ENCODE data around the gene AGO1. TPM values are rescaled to one million over a fixed set of nuclear protein-coding genes. Genes with fewer than 3 reads are reported as not detected.

AGO1 gene
- total RNA-seq, 3 donors from 2014 or later, result 22.3 to 26.1 (median 23.4) TPM

GRCh38 chr1:35850716-35851115, 32.3 kb upstream of the AGO1 start:
- TF ChIP-seq POLR2AphosphoS5 (IDR thresholded peaks at IDR 0.05) (no peak), POLR2A (IDR thresholded peaks at IDR 0.05) (no peak)
- no peaks in the 10 kb centered on the region for H3K9me3 ChIP-seq
- intact Hi-C loops (cut with DNase I; ENCODE audit: low total_unique reads), result no loop called here
- H3K36me3 ChIP-seq, result no peaks in the 10 kb centered on the region
- H3K27me3 ChIP-seq, result no peaks in the 10 kb centered on the region
- peaks cover 0 to 4% of the 10 kb centered on the region in 2 donors for H3K4me1 ChIP-seq
- no peak overlapping the region for H3K4me3 ChIP-seq
- H3K27ac ChIP-seq, result peak overlapping the region in 1 of 2 donors; percentile 54
- no peak for DNase-seq (ENCODE audit: low spot score in 2 of 2)

DNA sequence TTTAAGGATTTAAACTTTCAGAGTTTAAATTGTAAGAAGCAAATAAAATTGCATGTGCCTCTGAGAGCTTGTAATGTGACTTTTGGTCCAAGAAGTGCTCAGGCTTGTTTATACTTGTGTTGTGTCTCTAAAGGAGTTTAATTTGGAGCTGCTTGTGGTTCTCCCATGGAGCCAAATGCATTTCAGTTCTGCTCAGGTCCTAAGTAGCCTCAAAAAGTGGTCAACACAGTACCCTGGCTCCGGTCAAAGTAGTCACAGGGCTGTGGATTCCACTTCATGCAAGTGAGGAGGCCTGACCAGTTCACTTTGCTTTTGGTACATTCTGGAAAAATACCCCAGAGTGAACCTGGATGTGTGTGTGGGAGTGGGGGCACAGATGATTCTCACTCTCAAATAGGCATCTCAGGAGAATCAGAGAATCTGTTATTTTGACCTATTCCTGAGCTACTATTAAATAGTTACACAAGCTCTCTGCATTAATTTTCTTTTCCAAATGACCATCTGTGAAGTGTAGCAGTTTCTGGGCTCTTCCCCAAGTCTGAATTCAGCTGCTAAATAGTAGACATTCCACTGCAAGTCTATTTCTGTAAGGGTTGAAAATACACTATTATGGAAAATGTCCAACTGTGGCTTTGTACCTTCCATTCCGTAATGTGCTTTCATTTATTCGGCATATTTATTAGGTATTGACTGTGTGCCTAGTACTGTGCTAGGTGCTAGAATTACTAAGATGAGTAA, 31.7 kb upstream of the AGO1 start:
- H3K9me3 ChIP-seq, result no peaks in the 10 kb centered on the region
- H3K27me3 ChIP-seq, result no peaks in the 10 kb centered on the region
- peak overlapping the region; percentile 56 to 61 for H3K27ac ChIP-seq
- H3K4me3 ChIP-seq, result no peak overlapping the region
- no peaks in the 10 kb centered on the region for H3K4me1 ChIP-seq
- H3K36me3 ChIP-seq, result no peaks in the 10 kb centered on the region
- no peak for DNase-seq (ENCODE audit: low spot score in 2 of 2)
- no peak for TF ChIP-seq POLR2A (IDR thresholded peaks at IDR 0.05)
- no peak for TF ChIP-seq POLR2AphosphoS5 (IDR thresholded peaks at IDR 0.05)
- TF ChIP-seq, protein P1, sequence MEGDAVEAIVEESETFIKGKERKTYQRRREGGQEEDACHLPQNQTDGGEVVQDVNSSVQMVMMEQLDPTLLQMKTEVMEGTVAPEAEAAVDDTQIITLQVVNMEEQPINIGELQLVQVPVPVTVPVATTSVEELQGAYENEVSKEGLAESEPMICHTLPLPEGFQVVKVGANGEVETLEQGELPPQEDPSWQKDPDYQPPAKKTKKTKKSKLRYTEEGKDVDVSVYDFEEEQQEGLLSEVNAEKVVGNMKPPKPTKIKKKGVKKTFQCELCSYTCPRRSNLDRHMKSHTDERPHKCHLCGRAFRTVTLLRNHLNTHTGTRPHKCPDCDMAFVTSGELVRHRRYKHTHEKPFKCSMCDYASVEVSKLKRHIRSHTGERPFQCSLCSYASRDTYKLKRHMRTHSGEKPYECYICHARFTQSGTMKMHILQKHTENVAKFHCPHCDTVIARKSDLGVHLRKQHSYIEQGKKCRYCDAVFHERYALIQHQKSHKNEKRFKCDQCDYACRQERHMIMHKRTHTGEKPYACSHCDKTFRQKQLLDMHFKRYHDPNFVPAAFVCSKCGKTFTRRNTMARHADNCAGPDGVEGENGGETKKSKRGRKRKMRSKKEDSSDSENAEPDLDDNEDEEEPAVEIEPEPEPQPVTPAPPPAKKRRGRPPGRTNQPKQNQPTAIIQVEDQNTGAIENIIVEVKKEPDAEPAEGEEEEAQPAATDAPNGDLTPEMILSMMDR (IDR thresholded peaks at IDR 0.05), result no peak
- intact Hi-C loops (cut with DNase I; ENCODE audit: low total_unique reads), result no loop called here

DNA sequence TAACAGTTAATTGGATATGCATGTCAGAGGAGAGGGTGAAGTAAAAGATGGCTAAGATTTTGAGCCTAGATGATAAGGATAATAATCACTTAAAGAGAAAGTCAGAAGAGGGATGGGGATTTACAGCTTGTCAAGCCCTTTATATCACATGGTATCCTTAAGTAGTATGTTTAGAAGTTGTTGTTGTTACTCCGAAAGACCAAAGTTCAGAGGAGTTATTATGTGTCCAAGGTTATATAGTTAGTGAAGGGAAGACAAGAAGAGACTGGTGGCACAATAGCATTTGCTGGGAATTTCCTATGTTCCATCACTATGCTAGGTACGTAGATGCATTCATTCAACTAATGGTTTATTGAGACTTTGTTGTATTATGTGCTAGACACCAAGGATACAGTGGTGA, 30.8 kb upstream of the AGO1 start:
- TF ChIP-seq POLR2AphosphoS5 (IDR thresholded peaks at IDR 0.05) (no peak), POLR2A (IDR thresholded peaks at IDR 0.05) (no peak)
- TF ChIP-seq, protein P1 (IDR thresholded peaks at IDR 0.05), result no peak
- DNase-seq (ENCODE audit: low spot score in 2 of 2), result no peak
- Histone ChIP-seq H3K36me3 (no peaks in the 10 kb centered on the region), H3K27me3 (no peaks in the 10 kb centered on the region), H3K4me1 (no peaks in the 10 kb centered on the region), H3K9me3 (no peaks in the 10 kb centered on the region), H3K4me3 (no peak overlapping the region), H3K27ac (peak overlapping the region; percentile 56 to 61)
- intact Hi-C loops (cut with DNase I; ENCODE audit: low total_unique reads), result no loop called here

DNA sequence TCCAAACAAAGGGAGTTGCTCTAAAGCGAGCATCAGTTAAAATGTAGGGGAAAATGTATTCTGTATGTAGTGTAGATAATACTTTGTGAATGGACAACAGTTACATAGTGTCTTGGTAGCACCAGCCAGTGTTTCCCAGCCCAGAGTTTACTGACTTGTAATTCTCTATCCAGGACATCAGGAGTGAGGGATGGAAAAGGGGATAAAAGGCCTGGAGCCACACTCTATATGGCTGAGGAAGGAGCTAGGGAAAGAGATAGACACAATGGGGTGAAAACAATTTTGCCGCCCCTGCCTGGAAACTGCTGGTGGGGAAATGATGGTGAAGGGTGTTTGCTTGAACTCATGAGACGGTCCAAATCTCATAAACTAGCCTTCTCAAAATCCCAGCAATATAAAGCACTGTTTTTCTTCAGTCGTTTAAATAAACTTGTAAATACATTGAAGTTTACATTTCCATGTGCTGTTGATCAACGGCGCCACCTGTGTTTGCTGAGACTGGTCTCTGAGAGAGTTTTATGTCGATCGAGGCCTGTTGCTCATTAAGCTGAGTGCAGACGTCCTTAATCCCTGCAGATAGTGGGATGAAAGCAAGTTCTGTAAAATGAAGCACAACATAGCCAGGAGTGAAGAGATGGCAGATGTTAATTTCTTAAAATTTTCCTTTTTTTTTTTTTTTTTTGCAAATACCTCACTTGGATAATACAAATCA, 27.9 kb upstream of the AGO1 start:
- H3K9me3 ChIP-seq, result no peaks in the 10 kb centered on the region
- H3K36me3 ChIP-seq, result no peaks in the 10 kb centered on the region
- intact Hi-C loops (cut with DNase I; ENCODE audit: low total_unique reads), result loop anchor here (2.0 kb wide), 1 partner anchor 72 kb away; no protein-coding TSS in a partner anchor
- no peaks in the 10 kb centered on the region for H3K27me3 ChIP-seq
- H3K4me1 ChIP-seq, result no peaks in the 10 kb centered on the region
- H3K27ac ChIP-seq, result no peak overlapping the region
- TF ChIP-seq, protein P1 (IDR thresholded peaks at IDR 0.05), result no peak
- TF ChIP-seq POLR2A (IDR thresholded peaks at IDR 0.05) (no peak), POLR2AphosphoS5 (IDR thresholded peaks at IDR 0.05) (no peak)
- no peak overlapping the region for H3K4me3 ChIP-seq
- no peak for DNase-seq (ENCODE audit: low spot score in 2 of 2)

DNA sequence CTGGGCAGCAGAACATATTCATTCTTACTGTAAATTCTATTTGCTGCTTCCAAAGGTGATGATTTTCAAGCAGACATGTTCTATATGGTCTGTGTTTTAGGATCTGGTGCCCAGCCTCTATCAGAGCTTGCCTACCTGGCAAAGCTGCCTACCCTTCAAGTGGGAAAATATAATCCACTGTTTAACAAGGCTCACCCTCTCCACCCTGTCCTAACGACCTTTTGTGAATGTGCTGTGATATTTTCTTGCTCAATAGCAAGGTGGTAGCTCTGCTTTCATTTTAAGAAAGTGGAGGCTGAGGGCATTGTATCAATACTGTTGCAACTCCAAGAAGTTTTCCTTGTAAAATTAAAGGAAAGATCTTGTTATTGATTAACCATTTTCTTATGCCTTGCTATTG, 26.0 kb upstream of the AGO1 start:
- H3K27ac ChIP-seq, result no peak overlapping the region
- no peaks in the 10 kb centered on the region for H3K27me3 ChIP-seq
- no peaks in the 10 kb centered on the region for H3K36me3 ChIP-seq
- no peaks in the 10 kb centered on the region for H3K9me3 ChIP-seq
- DNase-seq (ENCODE audit: low spot score in 2 of 2), result no peak
- no peak overlapping the region for H3K4me3 ChIP-seq
- intact Hi-C loops (cut with DNase I; ENCODE audit: low total_unique reads), result no loop called here
- no peaks in the 10 kb centered on the region for H3K4me1 ChIP-seq
- TF ChIP-seq, protein P1 (IDR thresholded peaks at IDR 0.05), result no peak
- TF ChIP-seq POLR2AphosphoS5 (IDR thresholded peaks at IDR 0.05) (no peak), POLR2A (IDR thresholded peaks at IDR 0.05) (no peak)
